A549 (cell line): ENCODE measurements around the gene PTPN5.

ENCODE experiments used
- CHD2 ChIP-seq: fragments of 150-350 bp; IDR thresholded peaks from 2 replicates; pipeline ENCODE4 v1.6.1; 2014; ENCODE audit warnings: low read length; ENCODE audit not compliant: partially characterized antibody
- FOSB ChIP-seq: fragments of 250-450 bp; sonication (Bioruptor Pico); IDR thresholded peaks from 2 replicates; pipeline ENCODE4 v1.5.0; 2020; ENCODE audit warnings: mild to moderate bottlenecking, moderate library complexity
- HES2 ChIP-seq: fragments of >200 bp; sonication (Bioruptor Twin); formaldehyde crosslinking; IDR thresholded peaks from 2 replicates; pipeline ENCODE4 v1.6.1; 2016
- KDM1A ChIP-seq: fragments of 200-600 bp; sonication (generic); IDR thresholded peaks from 2 replicates; pipeline ENCODE4 v1.6.1; 2016; ENCODE audit warnings: low read depth, mild to moderate bottlenecking
- NFE2L2 ChIP-seq: fragments of 150-350 bp; conservative IDR thresholded peaks from 2 replicates; pipeline ENCODE4 v1.6.1; 2014; ENCODE audit warnings: low read length
- POLR2A ChIP-seq: IDR thresholded peaks from 2 replicates; pipeline ENCODE4 v1.6.1; 2012; ENCODE audit warnings: mild to moderate bottlenecking, low read length
- TF ChIP-seq, protein P1 (sequence below): fragments of >200 bp; sonication (Bioruptor Twin); formaldehyde crosslinking; IDR thresholded peaks from 3 replicates; pipeline ENCODE4 v1.5.1; 2016

GRCh38 chr11:18794956-18795355 is 3.4 kb upstream of the PTPN5 start:
- no peak for TF ChIP-seq HES2
- no peak for TF ChIP-seq NFE2L2
- TF ChIP-seq, protein P1, sequence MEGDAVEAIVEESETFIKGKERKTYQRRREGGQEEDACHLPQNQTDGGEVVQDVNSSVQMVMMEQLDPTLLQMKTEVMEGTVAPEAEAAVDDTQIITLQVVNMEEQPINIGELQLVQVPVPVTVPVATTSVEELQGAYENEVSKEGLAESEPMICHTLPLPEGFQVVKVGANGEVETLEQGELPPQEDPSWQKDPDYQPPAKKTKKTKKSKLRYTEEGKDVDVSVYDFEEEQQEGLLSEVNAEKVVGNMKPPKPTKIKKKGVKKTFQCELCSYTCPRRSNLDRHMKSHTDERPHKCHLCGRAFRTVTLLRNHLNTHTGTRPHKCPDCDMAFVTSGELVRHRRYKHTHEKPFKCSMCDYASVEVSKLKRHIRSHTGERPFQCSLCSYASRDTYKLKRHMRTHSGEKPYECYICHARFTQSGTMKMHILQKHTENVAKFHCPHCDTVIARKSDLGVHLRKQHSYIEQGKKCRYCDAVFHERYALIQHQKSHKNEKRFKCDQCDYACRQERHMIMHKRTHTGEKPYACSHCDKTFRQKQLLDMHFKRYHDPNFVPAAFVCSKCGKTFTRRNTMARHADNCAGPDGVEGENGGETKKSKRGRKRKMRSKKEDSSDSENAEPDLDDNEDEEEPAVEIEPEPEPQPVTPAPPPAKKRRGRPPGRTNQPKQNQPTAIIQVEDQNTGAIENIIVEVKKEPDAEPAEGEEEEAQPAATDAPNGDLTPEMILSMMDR: no peak
- no peak for TF ChIP-seq CHD2
- TF ChIP-seq FOSB (CRISPR knock-in tag): no peak
- TF ChIP-seq KDM1A: no peak
- TF ChIP-seq POLR2A: no peak
